Measurements from ENCODE around the gene GPATCH1.
"Not testable (repeated sequence)": the region's sequence is repeated elsewhere in the genome, so short reads cannot be mapped to it uniquely, and the experiment has no call there.

DNA sequence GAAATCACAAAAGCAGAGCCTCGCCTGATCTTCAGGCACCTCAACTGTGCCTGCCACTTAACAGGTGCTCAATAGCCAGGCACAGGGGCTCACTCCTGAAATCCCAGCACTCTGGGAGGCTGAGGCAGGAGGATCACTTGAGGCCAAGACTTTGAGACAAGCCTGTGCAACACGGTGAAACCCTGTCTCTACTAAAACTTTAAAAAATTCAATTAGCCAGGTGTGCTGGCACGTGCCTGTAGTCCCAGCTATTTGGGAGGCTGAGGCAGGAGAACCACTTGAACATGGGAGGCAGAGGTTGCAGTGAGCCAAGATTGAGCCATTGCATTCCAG is 39.2 kb upstream of the GPATCH1 start:
- TF ChIP-seq CTCF (conservative IDR thresholded peaks at IDR 0.05; ENCODE audit: low read depth, low read length); EZH2 (IDR thresholded peaks at IDR 0.05; ENCODE audit: borderline replicate concordance, low read depth, low read length, poor library complexity, severe bottlenecking): not testable (repeated sequence)
